Activated gamma-delta T cell treated with Interleukin-2 at 50 U/mL for 16 hours (primary cell): ENCODE data around the gene USHBP1.
A peak's percentile ranks its signal among the peaks of the same experiment; 100 is the strongest.
"Not testable (repeated sequence)": the region's sequence is repeated elsewhere in the genome, so short reads cannot be mapped to it uniquely, and the experiment has no call there.

Experiments
- DNase-seq: peaks from one replicate; pipeline ENCODE4 v3.0.0-alpha.2; 2020

USHBP1 gene

GRCh38 chr19:17294051-17294891, 29.7 kb upstream of the USHBP1 start:
- DNase-seq = no peak

- DNase-seq = no peak
These were observed 29.1 kb upstream of the USHBP1 start for GRCh38 chr19:17293605-17294004.

GRCh38 chr19:17292301-17293074, 27.9 kb upstream of the USHBP1 start:
- peak; percentile 77 for DNase-seq

GRCh38 chr19:17289489-17289888, 24.9 kb upstream of the USHBP1 start:
- no peak for DNase-seq

- DNase-seq = no peak
These were observed 22.2 kb upstream of the USHBP1 start for GRCh38 chr19:17286752-17287151.

GRCh38 chr19:17286263-17286662, 21.7 kb upstream of the USHBP1 start:
- DNase-seq = no peak

- DNase-seq = no peak
These were observed 21.0 kb upstream of the USHBP1 start for GRCh38 chr19:17285415-17286135.

- DNase-seq = no peak
These were observed 19.0 kb upstream of the USHBP1 start for GRCh38 chr19:17283504-17283996.

- peak; percentile 74 for DNase-seq
These were observed 18.1 kb upstream of the USHBP1 start for GRCh38 chr19:17282488-17283125.

GRCh38 chr19:17281391-17282304, 17.1 kb upstream of the USHBP1 start, which contains the start of gene ANKLE1:
Gene ANKLE1 (plus strand): TSS chr19:17281901. CDS start chr19:17281921, 20 bp downstream.
- DNase-seq = no peak

GRCh38 chr19:17279436-17279835, 14.9 kb upstream of the USHBP1 start:
- no peak for DNase-seq

GRCh38 chr19:17275441-17276175, 11.1 kb upstream of the USHBP1 start:
- no peak for DNase-seq

GRCh38 chr19:17274892-17275291, 10.3 kb upstream of the USHBP1 start:
- DNase-seq = not testable (repeated sequence)

GRCh38 chr19:17268754-17269153, 4.2 kb upstream of the USHBP1 start:
- DNase-seq = no peak

- DNase-seq = peak; percentile 94
These were observed 2.6 kb upstream of the USHBP1 start, which contains the start of gene BABAM1 for GRCh38 chr19:17266975-17267788. Gene BABAM1 (plus strand): TSS chr19:17267443. CDS start chr19:17268807, 1,364 bp downstream.

- DNase-seq = no peak
These were observed 2.0 kb upstream of the USHBP1 start for GRCh38 chr19:17266589-17266974.

- no peak for DNase-seq
These were observed 1.5 kb upstream of the USHBP1 start for GRCh38 chr19:17266026-17266425.

GRCh38 chr19:17263712-17264640, 569 bp downstream of the USHBP1 start:
- no peak for DNase-seq

GRCh38 chr19:17262557-17262956, 2.0 kb downstream of the USHBP1 start:
- no peak for DNase-seq
